A673 (cell line): ENCODE results near the gene SLC26A8. TPM values are rescaled to one million over a fixed set of nuclear protein-coding genes. Genes with fewer than 3 reads are reported as not detected.

Experiments used
- BruUV-seq: library from RNA; stranded (reverse); fragments of 400-500 nt; replicated peaks from 2 replicates; lab custom pipeline; 2021; lab: Mats Ljungman, UMichigan
- CTCF ChIA-PET: fragments of 300-600 bp; sonication (Branson Sonifier 250); formaldehyde crosslinking; loops from one replicate; lab custom pipeline; 2022; ENCODE audit warnings: antibody characterized with exemption; lab: Charles Lee
- POLR2A ChIA-PET: fragments of 300-600 bp; sonication (Branson Sonifier 250); formaldehyde crosslinking; loops from one replicate; lab custom pipeline; 2022; ENCODE audit warnings: antibody characterized with exemption; ENCODE audit not compliant: low non-redundant PET; lab: Charles Lee
- DNase-seq: peaks from one replicate; pipeline ENCODE4 v3.0.0-alpha.2; 2015; ENCODE audit warnings: low spot score
- H3K27ac ChIP-seq: fragments of 200-600 bp; sonication (generic); 2 replicates; pipeline ENCODE4 v1.5.1; 2016; ENCODE audit warnings: mixed run types, low read depth, mild to moderate bottlenecking, mixed read lengths, antibody characterized with exemption, low read length; ENCODE audit not compliant: poor library complexity, severe bottlenecking
- H3K27me3 ChIP-seq: fragments of 200-600 bp; sonication (generic); replicated peaks from 2 replicates; pipeline ENCODE4 v1.6.1; 2017; ENCODE audit warnings: mixed run types, low read depth, mild to moderate bottlenecking, mixed read lengths, antibody characterized with exemption, low read length; ENCODE audit not compliant: insufficient read depth, poor library complexity
- H3K36me3 ChIP-seq: fragments of 200-600 bp; sonication (generic); 2 replicates; pipeline ENCODE4 v1.6.1; 2016; ENCODE audit warnings: mixed run types, mild to moderate bottlenecking, mixed read lengths, antibody characterized with exemption, low read length; ENCODE audit not compliant: insufficient read depth, poor library complexity, severe bottlenecking
- H3K4me1 ChIP-seq: fragments of 200-600 bp; sonication (generic); 2 replicates; pipeline ENCODE4 v1.6.1; 2017; ENCODE audit warnings: mixed run types, mild to moderate bottlenecking, mixed read lengths, antibody characterized with exemption, low read length; ENCODE audit not compliant: insufficient read depth, poor library complexity, severe bottlenecking
- H3K4me3 ChIP-seq: fragments of 200-600 bp; sonication (generic); 2 replicates; pipeline ENCODE4 v1.5.1; 2016; ENCODE audit warnings: low read depth, mixed run types, mild to moderate bottlenecking, mixed read lengths, low read length; ENCODE audit not compliant: poor library complexity, severe bottlenecking
- H3K9me3 ChIP-seq: fragments of 200-600 bp; sonication (generic); 2 replicates; pipeline ENCODE4 v1.6.1; 2016; ENCODE audit warnings: mixed run types, low read depth, mild to moderate bottlenecking, mixed read lengths, antibody characterized with exemption, low read length; ENCODE audit not compliant: poor library complexity, severe bottlenecking
- EZH2 ChIP-seq: fragments of 200-600 bp; sonication (generic); IDR thresholded peaks from 2 replicates; pipeline ENCODE4 v1.6.1; 2017; ENCODE audit warnings: borderline replicate concordance, low read depth, mild to moderate bottlenecking, mixed read lengths, antibody characterized with exemption, low read length; ENCODE audit not compliant: poor library complexity, severe bottlenecking
- intact Hi-C: fragments of 100-400 bp; cut with micrococcal nuclease; formaldehyde crosslinking; loops from one replicate; pipeline ENCODE4 v1.10.0; 2022; ENCODE audit not compliant: unreplicated experiment
- total RNA-seq: library from RNA; stranded (reverse); gene quantifications from 2 replicates; pipeline ENCODE4 v1.2.3, GENCODE V29; 2021
- TF ChIP-seq, protein P1 (sequence below): fragments of 300-800, 200-600 bp; sonication (generic); conservative IDR thresholded peaks from 2 replicates; pipeline ENCODE4 v1.5.1; 2017; ENCODE audit warnings: low read depth, mild to moderate bottlenecking, antibody characterized with exemption, low read length, moderate library complexity, mixed read lengths

SLC26A8 gene
- total RNA-seq, 1 experiment from 2014 or later: not detected

DNA sequence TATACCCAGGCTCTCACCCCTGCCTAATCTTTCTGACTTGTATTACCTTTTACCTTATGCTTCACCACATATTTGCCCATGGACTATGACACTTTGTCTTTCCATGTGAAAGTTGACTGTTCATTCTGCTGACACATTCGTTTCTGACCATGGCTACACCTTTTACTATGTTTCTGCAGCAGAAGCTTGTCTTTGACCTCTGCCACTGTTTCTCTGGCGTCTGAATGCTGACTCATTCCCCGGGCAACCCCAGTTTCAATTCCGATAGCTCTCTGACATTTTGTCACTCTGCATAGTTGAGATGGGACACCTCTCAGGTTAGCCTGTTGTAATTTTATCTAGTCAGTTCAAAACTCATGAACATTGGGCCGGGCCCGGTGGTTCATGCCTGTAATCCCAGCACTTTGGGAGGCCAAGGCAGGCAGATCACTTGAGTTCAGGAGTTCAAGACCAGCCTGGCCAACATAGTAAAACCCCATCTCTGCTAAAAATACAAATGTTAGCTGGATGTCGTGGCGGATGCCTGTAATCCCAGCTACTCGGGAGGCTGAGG is 50.7 kb downstream of the SLC26A8 start:
- no peaks in the 10 kb centered on the region for H3K9me3 ChIP-seq
- H3K27me3 ChIP-seq: no peaks in the 10 kb centered on the region
- H3K4me3 ChIP-seq: no peak overlapping the region
- no peak for TF ChIP-seq EZH2
- TF ChIP-seq, protein P1, sequence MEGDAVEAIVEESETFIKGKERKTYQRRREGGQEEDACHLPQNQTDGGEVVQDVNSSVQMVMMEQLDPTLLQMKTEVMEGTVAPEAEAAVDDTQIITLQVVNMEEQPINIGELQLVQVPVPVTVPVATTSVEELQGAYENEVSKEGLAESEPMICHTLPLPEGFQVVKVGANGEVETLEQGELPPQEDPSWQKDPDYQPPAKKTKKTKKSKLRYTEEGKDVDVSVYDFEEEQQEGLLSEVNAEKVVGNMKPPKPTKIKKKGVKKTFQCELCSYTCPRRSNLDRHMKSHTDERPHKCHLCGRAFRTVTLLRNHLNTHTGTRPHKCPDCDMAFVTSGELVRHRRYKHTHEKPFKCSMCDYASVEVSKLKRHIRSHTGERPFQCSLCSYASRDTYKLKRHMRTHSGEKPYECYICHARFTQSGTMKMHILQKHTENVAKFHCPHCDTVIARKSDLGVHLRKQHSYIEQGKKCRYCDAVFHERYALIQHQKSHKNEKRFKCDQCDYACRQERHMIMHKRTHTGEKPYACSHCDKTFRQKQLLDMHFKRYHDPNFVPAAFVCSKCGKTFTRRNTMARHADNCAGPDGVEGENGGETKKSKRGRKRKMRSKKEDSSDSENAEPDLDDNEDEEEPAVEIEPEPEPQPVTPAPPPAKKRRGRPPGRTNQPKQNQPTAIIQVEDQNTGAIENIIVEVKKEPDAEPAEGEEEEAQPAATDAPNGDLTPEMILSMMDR: no peak
- CTCF ChIA-PET: no interaction called here
- H3K4me1 ChIP-seq: no peaks in the 10 kb centered on the region
- intact Hi-C loops: no loop called here
- POLR2A ChIA-PET: no interaction called here
- DNase-seq: no peak
- H3K36me3 ChIP-seq: no peaks in the 10 kb centered on the region
- H3K27ac ChIP-seq: no peak overlapping the region
- no TSS peak for BruUV-seq

DNA sequence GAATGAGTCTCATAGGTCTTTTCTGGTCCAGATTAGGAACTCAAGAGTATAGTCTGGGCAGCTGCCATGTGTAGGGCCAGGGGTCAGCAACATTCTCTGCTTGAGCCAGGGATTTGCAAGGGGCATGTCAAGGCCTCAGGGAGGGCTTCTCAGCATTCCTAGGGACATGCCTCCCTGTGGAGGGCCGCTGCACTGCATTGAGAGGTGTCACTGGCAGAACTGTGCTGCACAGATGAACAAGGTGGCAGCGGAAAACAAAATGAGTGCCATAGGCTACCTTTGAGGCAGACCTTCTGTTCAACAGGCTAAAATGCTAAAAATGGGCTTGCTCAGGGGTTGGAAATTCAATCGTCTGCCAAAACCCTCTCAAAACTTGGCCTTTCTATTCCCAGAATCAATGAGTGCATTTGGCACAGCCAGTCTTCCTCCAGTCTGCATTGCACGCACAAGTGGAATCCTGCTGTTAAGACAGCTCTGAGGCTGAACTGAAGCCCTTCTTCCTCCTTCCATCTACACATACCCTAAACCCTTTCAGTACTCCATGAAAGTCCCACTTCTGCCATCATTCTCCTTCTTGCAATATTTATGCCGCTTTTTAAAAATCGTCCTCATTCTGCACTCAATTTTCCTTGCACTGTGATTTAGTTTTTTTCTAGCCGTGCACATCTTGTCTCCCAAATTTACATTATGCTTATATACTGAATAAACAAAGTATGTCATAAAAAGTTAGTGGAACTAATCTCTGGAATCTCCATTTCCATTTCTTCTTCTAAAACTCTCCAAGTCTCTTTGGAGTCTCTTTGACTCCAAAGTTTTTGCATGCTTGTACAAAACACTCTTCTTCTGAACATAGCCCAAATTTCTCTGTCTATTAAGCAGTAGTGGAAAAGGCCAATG is 51.7 kb downstream of the SLC26A8 start:
- TF ChIP-seq EZH2: no peak
- TF ChIP-seq, protein P1: no peak; the same call in 1 of the 2 replicates
- BruUV-seq: no TSS peak
- Histone ChIP-seq H3K9me3 (no peaks in the 10 kb centered on the region), H3K4me3 (no peak overlapping the region), H3K4me1 (no peaks in the 10 kb centered on the region), H3K27ac (no peak overlapping the region), H3K36me3 (no peaks in the 10 kb centered on the region), H3K27me3 (no peaks in the 10 kb centered on the region)
- ChIA-PET CTCF (no interaction called here), POLR2A (no interaction called here)
- DNase-seq: peak; percentile 11
- intact Hi-C loops: no loop called here

DNA sequence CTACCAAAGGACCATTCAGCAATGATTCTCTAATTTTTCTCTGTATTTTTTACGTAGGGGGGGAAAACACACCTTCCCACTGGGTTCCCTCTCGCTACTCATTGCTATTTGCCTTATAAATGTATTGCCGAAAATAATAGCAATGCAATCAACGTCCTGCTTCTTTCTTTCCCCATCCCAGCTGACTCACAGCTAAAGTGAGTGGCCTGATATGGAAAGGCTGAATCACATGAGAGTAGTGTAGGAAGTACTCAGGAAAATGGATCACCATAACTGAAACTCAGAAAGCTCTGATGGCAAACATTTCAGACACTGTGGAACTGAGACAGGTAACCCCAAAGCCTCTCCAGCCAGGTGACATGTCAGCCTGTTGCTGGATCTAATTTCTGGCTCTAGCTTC is 54.3 kb downstream of the SLC26A8 start:
- H3K27me3 ChIP-seq: no peaks in the 10 kb centered on the region
- TF ChIP-seq EZH2: no peak
- TF ChIP-seq, protein P1: no peak
- intact Hi-C loops: no loop called here
- H3K4me3 ChIP-seq: no peak overlapping the region
- POLR2A ChIA-PET: no interaction called here
- H3K36me3 ChIP-seq: no peaks in the 10 kb centered on the region
- H3K4me1 ChIP-seq: no peaks in the 10 kb centered on the region
- CTCF ChIA-PET: no interaction called here
- H3K27ac ChIP-seq: no peak overlapping the region
- no TSS peak for BruUV-seq
- H3K9me3 ChIP-seq: no peaks in the 10 kb centered on the region
- DNase-seq: no peak
